ENCODE data around the gene DHX38. TPM values are rescaled to one million over a fixed set of nuclear protein-coding genes. Genes with fewer than 3 reads are reported as not detected.

DHX38 gene
- polyA plus RNA-seq, 1 of the 3 experiments (the other 2 are of a cell fraction) = 75.0 TPM

GRCh38 chr16:72142476-72142875 is 48.8 kb downstream of the DHX38 start:
- TF ChIP-seq FOXJ3 (CRISPR knock-in tag; IDR thresholded peaks at IDR 0.05) = no peak
- TF ChIP-seq MEF2A (IDR thresholded peaks at IDR 0.05; ENCODE audit: borderline replicate concordance, low read depth) = no peak
- no peak for TF ChIP-seq RXRA (IDR thresholded peaks at IDR 0.05; ENCODE audit: borderline replicate concordance, low read depth)
- TF ChIP-seq TCF12 (IDR thresholded peaks at IDR 0.05) = no peak
- TF ChIP-seq GATA2 (CRISPR knock-in tag; IDR thresholded peaks at IDR 0.05) = no peak
- TF ChIP-seq USF2 (IDR thresholded peaks at IDR 0.05; ENCODE audit: borderline replicate concordance, low read depth, low read length) = no peak
- TF ChIP-seq FOXM1 (IDR thresholded peaks at IDR 0.05; ENCODE audit: low read depth) = no peak
- no peak for TF ChIP-seq EP300 (IDR thresholded peaks at IDR 0.05; ENCODE audit: borderline replicate concordance in 1 of 2, low read depth in 1 of 2, low read length in 1 of 2)
- no peak for TF ChIP-seq ZBTB33 (IDR thresholded peaks at IDR 0.05; ENCODE audit: borderline replicate concordance, low read depth)
- TF ChIP-seq MXI1 (IDR thresholded peaks at IDR 0.05; ENCODE audit: low read depth, low read length) = no peak
- no peak for TF ChIP-seq NRF1 (IDR thresholded peaks at IDR 0.05; ENCODE audit: low read depth, low read length)
- no peaks in the 10 kb centered on the region for H3K36me3 ChIP-seq (replicated peaks in 1 of 2; ENCODE audit: control insufficient read depth in 1 of 2, insufficient read depth in 2 of 2, low read length in 1 of 2)

GRCh38 chr16:72149676-72150464 is 56.2 kb downstream of the DHX38 start:
- Histone ChIP-seq H3K4me1 (ENCODE audit: control insufficient read depth in 1 of 2, insufficient read depth in 2 of 2, low read depth in 1 of 2, low read length in 1 of 2) (no peaks in the 10 kb centered on the region), H3K27ac (ENCODE audit: low read depth in 2 of 2, low read length in 1 of 2) (no peak overlapping the region), H3K27me3 (ENCODE audit: insufficient read depth) (no peaks in the 10 kb centered on the region), H3K79me2 (ENCODE audit: insufficient read depth) (no peaks in the 10 kb centered on the region), H4K20me1 (ENCODE audit: insufficient read depth) (no peaks in the 10 kb centered on the region), H3K4me3 (ENCODE audit: low read depth in 2 of 2, low read length in 1 of 2) (no peak overlapping the region), H3K36me3 (replicated peaks in 1 of 2; ENCODE audit: control insufficient read depth in 1 of 2, insufficient read depth in 2 of 2, low read length in 1 of 2) (no peaks in the 10 kb centered on the region), H3K4me2 (no peak overlapping the region), H2AFZ (ENCODE audit: low read depth) (no peak overlapping the region), H3K9ac (no peak overlapping the region), H3F3A (replicated peaks; ENCODE audit: insufficient read depth) (no peaks in the 10 kb centered on the region), H3K9me2 (no peaks in the 10 kb centered on the region), H3K9me3 (no peaks in the 10 kb centered on the region)
- ChIA-PET CTCF (interaction anchor here (1.0 to 2.8 kb wide), 4 partner anchors 15 to 25 kb away, joined by 3 to 11 read pairs (median 8); no protein-coding TSS in a partner anchor), POLR2A (no interaction called here)
- 78% methylated on average over 8 of the region's 8 CpGs for WGBS (ENCODE audit: low lambda C conversion rate)
- DNase-seq = no peak
- TF ChIP-seq ZBTB33 (IDR thresholded peaks at IDR 0.05; ENCODE audit: borderline replicate concordance, low read depth) (no peak), SMC3 (IDR thresholded peaks at IDR 0.05; ENCODE audit: low read depth, low read length) (no peak), FOXJ3 (CRISPR knock-in tag; IDR thresholded peaks at IDR 0.05) (no peak), GABPA (IDR thresholded peaks at IDR 0.05; ENCODE audit: low read depth) (no peak), FOXM1 (IDR thresholded peaks at IDR 0.05; ENCODE audit: low read depth) (no peak), CHD2 (IDR thresholded peaks at IDR 0.05; ENCODE audit: low read length, partially characterized antibody) (no peak), NRF1 (IDR thresholded peaks at IDR 0.05; ENCODE audit: low read depth, low read length) (no peak), IRF3 (IDR thresholded peaks at IDR 0.05; ENCODE audit: low read depth, low read length) (no peak), PBX3 (IDR thresholded peaks at IDR 0.05) (no peak), RFX5 (IDR thresholded peaks at IDR 0.05; ENCODE audit: low read length) (no peak), RXRA (IDR thresholded peaks at IDR 0.05; ENCODE audit: borderline replicate concordance, low read depth) (no peak), JUND (IDR thresholded peaks at IDR 0.05) (no peak), FOSL2 (IDR thresholded peaks at IDR 0.05; ENCODE audit: borderline replicate concordance, low read depth) (no peak), MXI1 (IDR thresholded peaks at IDR 0.05; ENCODE audit: low read depth, low read length) (no peak)

More at GRCh38 chr16:72142476-72142875, 48.8 kb downstream of the DHX38 start:
- Histone ChIP-seq H3K9ac (no peak overlapping the region), H2AFZ (ENCODE audit: low read depth) (no peak overlapping the region), H3K27ac (ENCODE audit: low read depth in 2 of 2, low read length in 1 of 2) (no peak overlapping the region), H3K4me1 (ENCODE audit: control insufficient read depth in 1 of 2, insufficient read depth in 2 of 2, low read depth in 1 of 2, low read length in 1 of 2) (no peaks in the 10 kb centered on the region), H3F3A (replicated peaks; ENCODE audit: insufficient read depth) (no peaks in the 10 kb centered on the region), H3K79me2 (ENCODE audit: insufficient read depth) (no peaks in the 10 kb centered on the region), H3K9me2 (no peaks in the 10 kb centered on the region), H4K20me1 (ENCODE audit: insufficient read depth) (no peaks in the 10 kb centered on the region), H3K4me2 (no peak overlapping the region), H3K9me3 (no peaks in the 10 kb centered on the region), H3K4me3 (ENCODE audit: low read depth in 2 of 2, low read length in 1 of 2) (no peak overlapping the region), H3K27me3 (ENCODE audit: insufficient read depth) (no peaks in the 10 kb centered on the region)
- no peak for DNase-seq
- POLR2A ChIA-PET = no interaction called here
- WGBS (ENCODE audit: low lambda C conversion rate) = 20% methylated on average over 1 of the region's 1 CpG
- CTCF ChIA-PET = interaction anchor here (0.7 to 2.6 kb wide), 3 partner anchors 18 to 59 kb away, joined by 3 to 7 read pairs (median 3); no protein-coding TSS in a partner anchor

Data from SK-N-SH (cell line).